GM23338 (cell line): ENCODE results near the gene CDH9. TPM values are rescaled to one million over a fixed set of nuclear protein-coding genes. Genes with fewer than 3 reads are reported as not detected.

ENCODE experiments used
- ATAC-seq: fragments of 200-7000 bp; cut with Tn5 transposase; 3 replicates; pipeline ENCODE4 v1.9.1; 2020
- DNase-seq: peaks from one replicate; pipeline ENCODE4 v3.0.0-alpha.2; 2015; ENCODE audit warnings: low spot score
- H2AFZ ChIP-seq: fragments of 200-600 bp; sonication (generic); 2 replicates; pipeline ENCODE4 v1.8.0; 2016; ENCODE audit warnings: antibody characterized with exemption, mild to moderate bottlenecking, moderate library complexity
- H3F3A ChIP-seq: fragments of 200-600 bp; sonication (generic); replicated peaks from 2 replicates; pipeline ENCODE4 v1.8.0; 2017; ENCODE audit warnings: antibody characterized with exemption, mixed run types, low read depth
- H3K27ac ChIP-seq: fragments of 200-600 bp; sonication (generic); 2 replicates; pipeline ENCODE4 v1.6.1; 2016; ENCODE audit warnings: low read depth
- H3K27me3 ChIP-seq: fragments of 200-600 bp; sonication (generic); 2 replicates; pipeline ENCODE4 v1.8.0; 2016; ENCODE audit warnings: mild to moderate bottlenecking, mixed run types, moderate library complexity; ENCODE audit not compliant: insufficient read depth
- H3K36me3 ChIP-seq: fragments of 200-600 bp; sonication (generic); 2 replicates; pipeline ENCODE4 v1.8.0; 2016; ENCODE audit warnings: mild to moderate bottlenecking; ENCODE audit not compliant: insufficient read depth
- H3K4me1 ChIP-seq: fragments of 200-600 bp; sonication (generic); 2 replicates; pipeline ENCODE4 v1.8.0; 2016; ENCODE audit warnings: mild to moderate bottlenecking, moderate library complexity; ENCODE audit not compliant: insufficient read depth
- H3K4me2 ChIP-seq: fragments of 200-600 bp; sonication (generic); 2 replicates; pipeline ENCODE4 v1.7.1; 2017; ENCODE audit warnings: mixed run types
- H3K4me3 ChIP-seq: fragments of 200-600 bp; sonication (generic); 2 replicates; pipeline ENCODE4 v1.6.1; 2016; ENCODE audit warnings: mixed run types
- H3K79me2 ChIP-seq: fragments of 200-600 bp; sonication (generic); replicated peaks from 2 replicates; pipeline ENCODE4 v1.8.0; 2017; ENCODE audit warnings: mild to moderate bottlenecking; ENCODE audit not compliant: insufficient read depth
- H3K9me2 ChIP-seq: fragments of 200-600 bp; sonication (generic); 2 replicates; pipeline ENCODE4 v1.8.0; 2017; ENCODE audit not compliant: insufficient read depth
- H4K20me1 ChIP-seq: fragments of 200-600 bp; sonication (generic); replicated peaks from 2 replicates; pipeline ENCODE4 v1.8.0; 2017; ENCODE audit warnings: mild to moderate bottlenecking; ENCODE audit not compliant: insufficient read depth
- H3K27ac Mint-ChIP-seq: 2 replicates; pipeline ENCODE4 v1.8.0; 2020; ENCODE audit warnings: inconsistent platforms, mild to moderate bottlenecking, moderate library complexity, mixed read lengths
- H3K27me3 Mint-ChIP-seq: 3 replicates; pipeline ENCODE4 v1.8.0; 2022; ENCODE audit warnings: low read depth, mild to moderate bottlenecking, moderate library complexity, mixed read lengths, inconsistent platforms; ENCODE audit not compliant: insufficient read depth, poor library complexity
- H3K36me3 Mint-ChIP-seq: 3 replicates; pipeline ENCODE4 v1.8.0; 2021; ENCODE audit warnings: low read depth, mild to moderate bottlenecking, inconsistent platforms, moderate library complexity, mixed read lengths
- H3K4me1 Mint-ChIP-seq: 3 replicates; pipeline ENCODE4 v1.8.0; 2020; ENCODE audit warnings: mild to moderate bottlenecking, inconsistent platforms, mixed read lengths
- H3K4me3 Mint-ChIP-seq: 3 replicates; pipeline ENCODE4 v1.8.0; 2021; ENCODE audit warnings: moderate library complexity, mild to moderate bottlenecking, inconsistent platforms, mixed read lengths
- H3K9me3 Mint-ChIP-seq: 3 replicates; pipeline ENCODE4 v1.8.0; 2020; ENCODE audit warnings: moderate library complexity, mild to moderate bottlenecking, inconsistent platforms, mixed read lengths
- CREB1 ChIP-seq: fragments of 250-450 bp; sonication (Bioruptor Pico); IDR thresholded peaks from 2 replicates; pipeline ENCODE4 v1.5.0; 2020; ENCODE audit warnings: low read depth, mild to moderate bottlenecking, moderate library complexity
- EZH2phosphoT487 ChIP-seq: fragments of 200-600 bp; sonication (generic); IDR thresholded peaks from one replicate; pipeline ENCODE4 v1.8.1; 2018; ENCODE audit warnings: antibody characterized with exemption; ENCODE audit not compliant: unreplicated experiment
- POLR2AphosphoS5 ChIP-seq: IDR thresholded peaks from 2 replicates; pipeline ENCODE4 v1.6.1; 2016; ENCODE audit warnings: antibody characterized with exemption, low read depth
- polyA plus RNA-seq: library from polyadenylated mRNA; unstranded; fragments of >200 nt; fragmentation: Nextera tagmentation; extraction: Ambion mirVana; gene quantifications from 2 replicates; pipeline ENCODE4 v1.2.1, GENCODE V29; 2016
- total RNA-seq: library from RNA; depleted of rRNA; stranded (reverse); fragments of >200 nt; shearing (Covaris generic); gene quantifications from 2 replicates; pipeline ENCODE4 v1.2.3, GENCODE V29; 2014
- TF ChIP-seq, protein P1 (sequence below), 2 experiments: fragments of 200-600 bp in 1 of 2; sonication (generic) in 1 of 2; conservative IDR thresholded peaks; 2 replicates each; pipeline versions ENCODE4 v1.5.1 to v1.6.1; 2016 to 2017; ENCODE audit warnings: antibody characterized with exemption in 2 of 2, low read depth in 2 of 2, mild to moderate bottlenecking in 2 of 2, moderate library complexity in 1 of 2

CDH9 gene
- total and polyA plus RNA-seq, 2 experiments from 2014 or later, result 0.26 to 0.31 TPM

GRCh38 chr5:27021471-27021870 is 16.9 kb downstream of the CDH9 start:
- no peaks in the 10 kb centered on the region for H3K27me3 Mint-ChIP-seq
- H3K9me2 ChIP-seq, result no peaks in the 10 kb centered on the region
- no peaks in the 10 kb centered on the region for H3K36me3 Mint-ChIP-seq
- no peaks in the 10 kb centered on the region for H3K4me1 Mint-ChIP-seq
- DNase-seq, result no peak
- no peak overlapping the region for H3K4me3 ChIP-seq
- no peak overlapping the region for H2AFZ ChIP-seq
- H3K27ac Mint-ChIP-seq, result no peak overlapping the region
- no peak overlapping the region for H3K4me2 ChIP-seq
- H4K20me1 ChIP-seq, result no peaks in the 10 kb centered on the region
- H3K79me2 ChIP-seq, result no peaks in the 10 kb centered on the region
- no peaks in the 10 kb centered on the region for H3K36me3 ChIP-seq
- ATAC-seq, result no peak
- H3K27ac ChIP-seq, result no peak overlapping the region
- H3F3A ChIP-seq, result no peaks in the 10 kb centered on the region
- no peak overlapping the region for H3K4me3 Mint-ChIP-seq
- H3K4me1 ChIP-seq, result 0 out of 2 replicates have a peak, but pooled peaks cover 3% of the 10 kb centered on the region
- no peak for TF ChIP-seq POLR2AphosphoS5
- H3K27me3 ChIP-seq, result no peaks in the 10 kb centered on the region
- H3K9me3 Mint-ChIP-seq, result no peaks in the 10 kb centered on the region

DNA sequence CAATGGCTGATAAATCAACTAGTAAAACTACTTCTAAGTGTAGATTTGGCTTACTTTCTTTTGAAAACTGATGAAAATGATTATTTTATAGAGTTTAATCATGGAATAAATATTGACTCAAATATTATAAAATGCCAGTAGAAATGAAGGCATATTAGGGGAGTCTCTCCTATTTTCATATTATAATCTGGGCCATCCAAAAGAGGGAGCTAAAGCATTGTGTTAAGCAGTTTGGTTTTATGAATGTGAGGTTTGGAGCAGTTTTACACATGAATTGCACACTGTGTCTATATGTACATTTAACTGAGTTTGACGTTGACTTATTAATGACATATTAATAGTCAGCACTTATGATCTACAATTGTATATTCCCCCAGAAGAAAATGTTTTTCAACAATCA is 17.4 kb downstream of the CDH9 start:
- H4K20me1 ChIP-seq, result no peaks in the 10 kb centered on the region
- no peak overlapping the region for H3K4me3 ChIP-seq
- no peaks in the 10 kb centered on the region for H3K4me1 Mint-ChIP-seq
- no peaks in the 10 kb centered on the region for H3K36me3 Mint-ChIP-seq
- H3K9me3 Mint-ChIP-seq, result no peaks in the 10 kb centered on the region
- H3K36me3 ChIP-seq, result no peaks in the 10 kb centered on the region
- H3F3A ChIP-seq, result no peaks in the 10 kb centered on the region
- 0 out of 2 replicates have a peak, but pooled peaks cover 3% of the 10 kb centered on the region for H3K4me1 ChIP-seq
- ATAC-seq (no peak), DNase-seq (no peak)
- H3K9me2 ChIP-seq, result no peaks in the 10 kb centered on the region
- H2AFZ ChIP-seq, result no peak overlapping the region
- H3K27ac ChIP-seq, result no peak overlapping the region
- TF ChIP-seq, protein P1, sequence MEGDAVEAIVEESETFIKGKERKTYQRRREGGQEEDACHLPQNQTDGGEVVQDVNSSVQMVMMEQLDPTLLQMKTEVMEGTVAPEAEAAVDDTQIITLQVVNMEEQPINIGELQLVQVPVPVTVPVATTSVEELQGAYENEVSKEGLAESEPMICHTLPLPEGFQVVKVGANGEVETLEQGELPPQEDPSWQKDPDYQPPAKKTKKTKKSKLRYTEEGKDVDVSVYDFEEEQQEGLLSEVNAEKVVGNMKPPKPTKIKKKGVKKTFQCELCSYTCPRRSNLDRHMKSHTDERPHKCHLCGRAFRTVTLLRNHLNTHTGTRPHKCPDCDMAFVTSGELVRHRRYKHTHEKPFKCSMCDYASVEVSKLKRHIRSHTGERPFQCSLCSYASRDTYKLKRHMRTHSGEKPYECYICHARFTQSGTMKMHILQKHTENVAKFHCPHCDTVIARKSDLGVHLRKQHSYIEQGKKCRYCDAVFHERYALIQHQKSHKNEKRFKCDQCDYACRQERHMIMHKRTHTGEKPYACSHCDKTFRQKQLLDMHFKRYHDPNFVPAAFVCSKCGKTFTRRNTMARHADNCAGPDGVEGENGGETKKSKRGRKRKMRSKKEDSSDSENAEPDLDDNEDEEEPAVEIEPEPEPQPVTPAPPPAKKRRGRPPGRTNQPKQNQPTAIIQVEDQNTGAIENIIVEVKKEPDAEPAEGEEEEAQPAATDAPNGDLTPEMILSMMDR (conservative IDR thresholded peaks at IDR 0.05; ENCODE audit: low read depth in 2 of 2), result peak; percentile 55 to 61
- no peak for TF ChIP-seq CREB1 (CRISPR knock-in tag)
- TF ChIP-seq POLR2AphosphoS5, result no peak
- H3K27me3 ChIP-seq, result no peaks in the 10 kb centered on the region
- no peaks in the 10 kb centered on the region for H3K27me3 Mint-ChIP-seq
- no peak overlapping the region for H3K4me3 Mint-ChIP-seq
- no peak overlapping the region for H3K4me2 ChIP-seq
- H3K79me2 ChIP-seq, result no peaks in the 10 kb centered on the region
- H3K27ac Mint-ChIP-seq, result no peak overlapping the region

GRCh38 chr5:27015758-27016157 is 22.6 kb downstream of the CDH9 start:
- H4K20me1 ChIP-seq, result no peaks in the 10 kb centered on the region
- no peak overlapping the region for H3K4me3 Mint-ChIP-seq
- H3K27me3 Mint-ChIP-seq, result peaks cover 2% of the 10 kb centered on the region
- H3K9me2 ChIP-seq, result no peaks in the 10 kb centered on the region
- H3K4me1 Mint-ChIP-seq, result no peaks in the 10 kb centered on the region
- no peaks in the 10 kb centered on the region for H3K4me1 ChIP-seq
- no peaks in the 10 kb centered on the region for H3K27me3 ChIP-seq
- ATAC-seq, result no peak
- H3K79me2 ChIP-seq, result no peaks in the 10 kb centered on the region
- H3K27ac Mint-ChIP-seq, result no peak overlapping the region
- no peak overlapping the region for H2AFZ ChIP-seq
- DNase-seq, result no peak
- H3K27ac ChIP-seq, result no peak overlapping the region
- no peak overlapping the region for H3K4me3 ChIP-seq
- no peaks in the 10 kb centered on the region for H3F3A ChIP-seq
- H3K36me3 Mint-ChIP-seq, result no peaks in the 10 kb centered on the region
- no peaks in the 10 kb centered on the region for H3K9me3 Mint-ChIP-seq
- no peak overlapping the region for H3K4me2 ChIP-seq
- H3K36me3 ChIP-seq, result no peaks in the 10 kb centered on the region
- TF ChIP-seq EZH2phosphoT487, result no peak
